Astrocyte of the cerebellum (primary cell): ENCODE data around the gene LYPD5.
"Not testable (repeated sequence)": the region's sequence is repeated elsewhere in the genome, so short reads cannot be mapped to it uniquely, and the experiment has no call there.

Source experiments
- DNase-seq: peaks from one replicate; pipeline ENCODE4 v3.0.0-alpha.2; 2011; ENCODE audit warnings: low read depth
- H3K4me3 ChIP-seq: 2 replicates; pipeline ENCODE4 v1.5.1; 2011; ENCODE audit warnings: mild to moderate bottlenecking, low read depth, low read length, moderate library complexity
- in situ Hi-C: cut with HindIII; loops from 2 replicates; pipeline ENCODE4 v1.10.0; 2017; ENCODE audit warnings: low sequenced_read_pairs
- TF ChIP-seq, protein P1 (sequence below): IDR thresholded peaks from 2 replicates; pipeline ENCODE4 v1.5.1; 2012; ENCODE audit warnings: low read length, low read depth, moderate library complexity, mild to moderate bottlenecking; ENCODE audit errors: missing control alignments

LYPD5 gene

DNA sequence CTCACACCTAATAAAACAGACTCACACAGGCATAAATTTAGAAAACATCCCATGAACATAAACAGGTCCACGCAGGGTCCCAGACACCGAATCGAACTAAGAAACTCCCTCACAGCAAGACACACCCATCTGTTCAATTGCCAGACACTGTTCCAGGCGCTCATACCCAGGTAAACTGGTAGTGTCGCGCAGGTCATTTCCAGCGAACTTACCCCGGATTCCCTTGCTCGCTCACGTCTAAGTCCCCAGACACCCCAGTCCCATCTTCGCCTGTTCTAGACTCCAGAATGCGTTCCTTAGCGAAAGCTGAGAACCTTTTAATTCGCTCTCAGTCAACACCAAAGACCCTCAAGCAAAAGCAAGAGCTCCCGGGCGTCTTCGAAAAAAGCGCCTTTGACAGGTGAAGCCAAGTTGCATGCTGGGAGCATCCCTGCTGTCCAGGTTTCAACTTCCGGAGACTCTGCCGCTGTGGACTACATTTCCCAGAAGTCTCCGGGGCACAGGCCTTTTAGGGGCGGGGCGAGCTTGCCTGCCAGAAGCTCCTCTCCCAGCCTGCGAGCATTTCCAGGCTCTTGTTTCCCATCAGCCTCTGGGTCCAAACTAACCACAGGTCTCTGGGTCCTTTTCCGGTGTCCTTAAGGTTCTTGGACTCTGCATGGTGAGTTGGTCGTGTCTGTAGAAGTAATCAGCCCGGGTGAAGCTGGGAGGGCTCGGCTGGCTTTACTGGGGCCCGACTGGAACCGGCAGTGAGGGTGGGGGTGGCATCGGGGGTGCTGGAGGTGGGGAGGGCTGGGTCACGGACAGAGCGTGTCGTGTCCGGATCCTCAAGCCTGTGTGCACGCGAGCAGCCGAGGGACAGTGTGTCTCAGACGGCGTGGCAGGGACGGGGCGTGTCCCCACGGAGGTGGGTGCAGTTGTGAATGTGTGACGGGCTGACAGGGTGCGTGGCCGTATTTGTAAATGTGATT, 24.8 kb upstream of the LYPD5 start, which contains the start of gene ZNF283:
TSS of gene ZNF283 (plus strand) at position 535 of the 968 bp plus-strand sequence. CDS start 6,184 bp downstream, outside the sequence.
- peak within 1 kb of the TSS; percentile 61 for H3K4me3 ChIP-seq
- DNase-seq = peak; percentile 74
- in situ Hi-C loops = no loop called here
- TF ChIP-seq, protein P1, sequence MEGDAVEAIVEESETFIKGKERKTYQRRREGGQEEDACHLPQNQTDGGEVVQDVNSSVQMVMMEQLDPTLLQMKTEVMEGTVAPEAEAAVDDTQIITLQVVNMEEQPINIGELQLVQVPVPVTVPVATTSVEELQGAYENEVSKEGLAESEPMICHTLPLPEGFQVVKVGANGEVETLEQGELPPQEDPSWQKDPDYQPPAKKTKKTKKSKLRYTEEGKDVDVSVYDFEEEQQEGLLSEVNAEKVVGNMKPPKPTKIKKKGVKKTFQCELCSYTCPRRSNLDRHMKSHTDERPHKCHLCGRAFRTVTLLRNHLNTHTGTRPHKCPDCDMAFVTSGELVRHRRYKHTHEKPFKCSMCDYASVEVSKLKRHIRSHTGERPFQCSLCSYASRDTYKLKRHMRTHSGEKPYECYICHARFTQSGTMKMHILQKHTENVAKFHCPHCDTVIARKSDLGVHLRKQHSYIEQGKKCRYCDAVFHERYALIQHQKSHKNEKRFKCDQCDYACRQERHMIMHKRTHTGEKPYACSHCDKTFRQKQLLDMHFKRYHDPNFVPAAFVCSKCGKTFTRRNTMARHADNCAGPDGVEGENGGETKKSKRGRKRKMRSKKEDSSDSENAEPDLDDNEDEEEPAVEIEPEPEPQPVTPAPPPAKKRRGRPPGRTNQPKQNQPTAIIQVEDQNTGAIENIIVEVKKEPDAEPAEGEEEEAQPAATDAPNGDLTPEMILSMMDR = no peak

DNA sequence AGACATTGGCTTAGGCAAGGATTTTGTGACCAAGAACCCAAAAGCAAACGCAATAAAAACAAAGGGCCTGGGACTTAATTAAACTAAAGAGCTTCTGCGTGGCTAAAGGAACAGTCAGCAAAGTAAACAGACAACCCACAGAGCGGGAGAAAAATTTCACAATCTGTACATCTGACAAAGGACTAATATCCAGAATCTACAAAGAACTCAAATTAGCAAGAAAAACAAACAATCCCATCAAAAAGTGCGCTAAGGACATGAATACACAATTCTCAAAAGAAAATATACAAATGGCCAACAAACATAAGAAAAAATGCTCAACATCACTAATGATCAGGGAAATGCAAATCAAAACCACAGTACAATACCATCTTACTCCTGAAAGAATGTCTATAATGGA, 22.3 kb upstream of the LYPD5 start:
- DNase-seq, H3K4me3 ChIP-seq, in situ Hi-C loops: not testable (repeated sequence)

DNA sequence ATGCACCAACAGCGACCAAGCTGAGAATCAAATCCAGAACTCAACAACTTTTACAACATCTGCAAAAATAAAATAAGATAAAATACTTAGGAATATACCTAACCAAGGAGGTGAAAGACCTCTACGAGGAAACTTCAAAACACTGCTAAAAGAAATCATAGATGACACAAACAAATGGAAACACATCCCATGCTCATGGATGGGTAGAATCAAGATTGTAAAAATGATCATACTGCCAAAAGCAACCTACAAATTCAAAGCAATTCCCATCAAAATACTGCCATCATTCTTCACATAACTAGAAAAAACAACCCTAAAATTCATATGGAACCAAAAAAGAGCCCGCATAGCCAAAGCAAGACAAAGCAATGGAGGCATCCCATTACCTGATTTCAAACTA, 21.6 kb upstream of the LYPD5 start:
- in situ Hi-C loops, H3K4me3 ChIP-seq, DNase-seq: not testable (repeated sequence)

DNA sequence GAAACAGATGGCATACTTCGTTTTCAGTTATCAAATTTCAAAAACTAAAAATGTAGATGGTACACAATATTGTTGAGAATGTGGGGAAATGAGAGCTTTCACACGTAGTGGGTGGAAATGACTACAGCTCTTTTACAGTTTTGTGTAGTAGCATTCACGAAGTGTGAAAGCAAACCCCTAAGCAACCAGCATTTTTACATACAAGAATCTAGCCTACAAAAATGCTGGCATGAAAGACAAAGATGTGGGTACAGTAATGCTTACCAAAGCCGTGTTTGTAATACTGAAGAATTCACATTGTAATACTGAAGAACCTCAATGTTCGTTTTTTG, 18.6 kb upstream of the LYPD5 start:
- in situ Hi-C loops = no loop called here
- TF ChIP-seq, protein P1 = no peak
- no peak for DNase-seq
- peak overlapping the region; percentile 39 for H3K4me3 ChIP-seq

DNA sequence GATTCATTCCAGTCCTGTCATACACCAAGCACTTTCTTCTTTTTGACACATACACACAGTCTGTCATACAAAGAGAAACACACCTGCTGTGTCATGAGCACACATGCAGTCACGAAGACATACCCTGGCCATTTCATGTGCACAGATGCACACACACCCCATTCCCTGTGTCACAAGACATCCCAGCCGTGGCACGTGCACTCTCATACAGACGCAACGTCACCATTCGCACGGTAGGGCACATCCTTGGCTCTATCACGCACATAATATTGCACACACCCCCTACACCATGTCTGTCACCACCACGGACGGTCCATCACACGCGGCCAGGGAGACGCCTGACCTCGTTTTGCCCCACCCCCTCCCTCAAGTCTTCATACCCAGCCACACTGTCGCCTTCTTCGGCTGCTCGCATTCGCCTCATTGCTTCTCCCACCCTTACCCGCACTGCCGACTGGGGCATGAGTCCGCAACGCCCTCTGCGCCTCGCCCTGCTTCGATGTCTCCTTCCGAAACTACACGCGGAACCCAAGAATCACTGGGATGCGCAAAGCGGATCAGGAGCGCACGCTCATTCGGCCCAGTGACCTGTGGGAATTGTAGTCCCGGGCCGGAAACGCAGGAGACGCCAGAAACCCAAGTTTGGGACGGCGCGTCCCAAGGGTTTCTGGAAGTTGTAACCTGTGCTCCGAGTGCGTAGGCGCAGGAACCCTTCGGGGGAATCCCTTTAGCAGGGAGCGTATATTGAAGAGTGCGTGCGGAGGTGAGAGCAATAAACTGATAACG, 18.0 kb upstream of the LYPD5 start:
- peak overlapping the region; percentile 39 for H3K4me3 ChIP-seq
- DNase-seq = no peak
- TF ChIP-seq, protein P1 = no peak
- in situ Hi-C loops = no loop called here

DNA sequence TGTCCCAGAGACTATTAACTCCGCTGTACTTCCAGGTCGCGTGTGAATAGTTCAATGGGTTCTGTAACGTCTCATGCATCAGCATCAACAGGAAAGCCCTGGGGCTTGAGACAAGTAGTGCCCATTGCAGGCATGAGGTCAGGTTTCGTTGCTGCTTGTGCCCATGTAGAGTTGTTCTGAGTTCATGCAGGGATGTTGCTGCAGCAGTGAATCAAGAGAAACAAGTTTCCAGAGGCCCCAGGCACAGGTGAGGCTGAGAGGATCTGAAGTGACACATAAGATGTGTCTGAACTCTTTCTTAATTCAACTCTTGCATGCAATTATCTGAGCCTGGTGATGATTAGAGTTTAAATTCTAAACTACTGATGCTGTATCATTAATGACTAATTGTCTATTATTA, 16.3 kb upstream of the LYPD5 start:
- TF ChIP-seq, protein P1 = no peak
- in situ Hi-C loops = no loop called here
- H3K4me3 ChIP-seq = no peak overlapping the region
- no peak for DNase-seq

DNA sequence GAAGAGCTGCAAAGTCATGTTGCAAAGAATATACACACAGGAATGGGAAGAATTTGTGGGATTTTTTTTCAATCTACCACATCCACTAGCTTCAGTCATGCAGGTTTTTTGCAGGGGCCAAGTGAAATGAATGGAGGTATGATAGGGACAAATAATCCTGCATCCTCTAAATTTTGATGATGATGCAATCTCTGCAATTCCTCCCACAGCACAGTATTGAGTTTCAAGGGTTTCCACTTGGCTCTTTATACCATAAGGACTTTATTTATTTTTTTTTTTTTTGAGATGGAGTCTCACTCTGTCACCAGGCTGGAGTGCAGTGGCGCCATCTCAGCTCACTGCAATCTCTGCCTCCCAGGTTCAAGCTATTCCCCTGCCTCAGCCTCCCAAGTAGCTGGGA, 15.2 kb upstream of the LYPD5 start:
- H3K4me3 ChIP-seq, in situ Hi-C loops, DNase-seq: not testable (repeated sequence)
